AG09309 (cell line): ENCODE measurements around the gene NAA80.
A peak's percentile ranks its signal among the peaks of the same experiment; 100 is the strongest.
"Not testable (repeated sequence)": the region's sequence is repeated elsewhere in the genome, so short reads cannot be mapped to it uniquely, and the experiment has no call there.

ENCODE experiments used
- DNase-seq: peaks from one replicate; pipeline ENCODE4 v3.0.0-alpha.2; 2010; ENCODE audit warnings: low read depth
- H3K4me3 ChIP-seq: 2 replicates; pipeline ENCODE4 v1.5.1; 2011; ENCODE audit warnings: mild to moderate bottlenecking, low read depth, low read length, moderate library complexity; ENCODE audit not compliant: control insufficient read depth
- CTCF ChIP-seq: IDR thresholded peaks from 2 replicates; pipeline ENCODE4 v1.5.1; 2011; ENCODE audit warnings: mild to moderate bottlenecking, low read depth, low read length, inconsistent platforms; ENCODE audit not compliant: insufficient read depth, control insufficient read depth; ENCODE audit errors: missing control alignments

Gene NAA80

GRCh38 chr3:50272911-50273688 lies 26.1 kb downstream of the NAA80 start:
- no peak for DNase-seq
- H3K4me3 ChIP-seq, result no peak overlapping the region; the same call in 1 of the 2 replicates
- TF ChIP-seq CTCF, result peak; percentile 94

GRCh38 chr3:50272538-50272910 lies 26.7 kb downstream of the NAA80 start:
- DNase-seq, H3K4me3 ChIP-seq: not testable (repeated sequence)

GRCh38 chr3:50271314-50271936 lies 27.8 kb downstream of the NAA80 start:
- no peak for TF ChIP-seq CTCF
- no peak overlapping the region for H3K4me3 ChIP-seq
- DNase-seq, result no peak

- H3K4me3 ChIP-seq, result no peak overlapping the region
- TF ChIP-seq CTCF, result no peak
- DNase-seq, result no peak
Measured at GRCh38 chr3:50270422-50271224, 28.6 kb downstream of the NAA80 start.

- TF ChIP-seq CTCF, result no peak
- no peak overlapping the region for H3K4me3 ChIP-seq
Measured at GRCh38 chr3:50269977-50270413, 29.2 kb downstream of the NAA80 start.

GRCh38 chr3:50269460-50269859 lies 29.7 kb downstream of the NAA80 start:
- no peak for DNase-seq
- peak overlapping the region; percentile 30 for H3K4me3 ChIP-seq

More at GRCh38 chr3:50269977-50270413, 29.2 kb downstream of the NAA80 start:
- DNase-seq, result no peak

More at GRCh38 chr3:50269460-50269859, 29.7 kb downstream of the NAA80 start:
- no peak for TF ChIP-seq CTCF
